IMR-90 (cell line): ENCODE results near the gene MADD.

Source experiments
- BHLHE40 ChIP-seq: fragments of 150-350 bp; IDR thresholded peaks from 2 replicates; pipeline ENCODE4 v1.6.1; 2016; ENCODE audit warnings: mild to moderate bottlenecking, low read depth, low read length
- CEBPB ChIP-seq: IDR thresholded peaks from 2 replicates; pipeline ENCODE4 v1.6.1; 2012; ENCODE audit warnings: low read depth, low read length, improper control_type of control experiment
- CHD1 ChIP-seq: IDR thresholded peaks from 2 replicates; pipeline ENCODE4 v1.6.1; 2012; ENCODE audit warnings: low read depth, low read length, improper control_type of control experiment
- CTCF ChIP-seq: conservative IDR thresholded peaks from 2 replicates; pipeline ENCODE4 v1.5.1; 2012; ENCODE audit warnings: mild to moderate bottlenecking, low read depth, low read length, improper control_type of control experiment
- ELK1 ChIP-seq: fragments of 150-350 bp; IDR thresholded peaks from 2 replicates; pipeline ENCODE4 v1.6.1; 2016; ENCODE audit warnings: low read depth, mild to moderate bottlenecking, low read length, moderate library complexity, borderline replicate concordance
- FOS ChIP-seq: fragments of 150-350 bp; IDR thresholded peaks from 2 replicates; pipeline ENCODE4 v1.6.1; 2016; ENCODE audit warnings: low read depth, low read length
- MAZ ChIP-seq: IDR thresholded peaks from 2 replicates; pipeline ENCODE4 v1.6.1; 2012; ENCODE audit warnings: low read depth, mild to moderate bottlenecking, low read length, improper control_type of control experiment, moderate library complexity, borderline replicate concordance
- MXI1 ChIP-seq: IDR thresholded peaks from 2 replicates; pipeline ENCODE4 v1.6.1; 2012; ENCODE audit warnings: low read depth, mild to moderate bottlenecking, low read length, moderate library complexity, borderline replicate concordance
- POLR2A ChIP-seq: IDR thresholded peaks from 2 replicates; pipeline ENCODE4 v1.6.1; 2012; ENCODE audit warnings: mild to moderate bottlenecking, low read depth, low read length
- RAD21 ChIP-seq: IDR thresholded peaks from 2 replicates; pipeline ENCODE4 v1.6.1; 2012; ENCODE audit warnings: low read length, improper control_type of control experiment
- RCOR1 ChIP-seq: IDR thresholded peaks from 2 replicates; pipeline ENCODE4 v1.6.1; 2012; ENCODE audit warnings: mild to moderate bottlenecking, low read length, improper control_type of control experiment; ENCODE audit not compliant: insufficient replicate concordance
- RFX5 ChIP-seq: IDR thresholded peaks from 2 replicates; pipeline ENCODE4 v1.8.0; 2012; ENCODE audit warnings: low read depth, mild to moderate bottlenecking, low read length, moderate library complexity
- SMC3 ChIP-seq: fragments of 150-350 bp; IDR thresholded peaks from 2 replicates; pipeline ENCODE4 v1.6.1; 2016; ENCODE audit warnings: low read depth, mild to moderate bottlenecking, antibody characterized with exemption, low read length, moderate library complexity
- TF ChIP-seq, protein P1 (sequence below): fragments of 150-350 bp; IDR thresholded peaks from 2 replicates; pipeline ENCODE4 v1.6.1; 2017; ENCODE audit warnings: mild to moderate bottlenecking, antibody characterized with exemption, low read length, low read depth

DNA sequence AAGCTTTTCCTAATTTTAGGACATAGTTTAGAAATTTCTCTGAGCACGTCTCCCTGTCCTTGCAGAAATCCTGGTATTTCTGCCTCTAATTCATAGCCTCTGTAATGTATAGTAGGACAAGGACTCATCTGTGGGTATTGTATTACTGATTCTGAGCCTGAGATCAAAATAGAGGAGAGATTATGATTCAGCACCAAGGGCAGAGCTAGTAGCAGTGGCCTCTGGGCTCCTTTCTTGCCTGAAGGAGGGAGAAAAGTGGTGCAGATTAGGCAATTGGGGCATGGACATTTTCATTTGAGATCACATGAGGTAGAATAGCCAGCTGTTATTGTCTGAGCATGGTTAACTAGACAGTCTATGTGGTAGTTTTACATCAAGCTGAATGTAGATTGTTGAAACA is 2.8 kb downstream of the MADD start:
- TF ChIP-seq FOS: no peak
- no peak for TF ChIP-seq MXI1
- TF ChIP-seq CTCF: no peak
- TF ChIP-seq CEBPB: peak; percentile 42
- no peak for TF ChIP-seq RAD21
- no peak for TF ChIP-seq CHD1
- no peak for TF ChIP-seq POLR2A
- TF ChIP-seq, protein P1, sequence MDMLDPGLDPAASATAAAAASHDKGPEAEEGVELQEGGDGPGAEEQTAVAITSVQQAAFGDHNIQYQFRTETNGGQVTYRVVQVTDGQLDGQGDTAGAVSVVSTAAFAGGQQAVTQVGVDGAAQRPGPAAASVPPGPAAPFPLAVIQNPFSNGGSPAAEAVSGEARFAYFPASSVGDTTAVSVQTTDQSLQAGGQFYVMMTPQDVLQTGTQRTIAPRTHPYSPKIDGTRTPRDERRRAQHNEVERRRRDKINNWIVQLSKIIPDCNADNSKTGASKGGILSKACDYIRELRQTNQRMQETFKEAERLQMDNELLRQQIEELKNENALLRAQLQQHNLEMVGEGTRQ: no peak
- no peak for TF ChIP-seq SMC3
- TF ChIP-seq MAZ: no peak
- no peak for TF ChIP-seq ELK1
- TF ChIP-seq BHLHE40: no peak
- no peak for TF ChIP-seq RFX5
- TF ChIP-seq RCOR1: no peak
